ENCODE data around the gene B4GALT2.

Gene B4GALT2

DNA sequence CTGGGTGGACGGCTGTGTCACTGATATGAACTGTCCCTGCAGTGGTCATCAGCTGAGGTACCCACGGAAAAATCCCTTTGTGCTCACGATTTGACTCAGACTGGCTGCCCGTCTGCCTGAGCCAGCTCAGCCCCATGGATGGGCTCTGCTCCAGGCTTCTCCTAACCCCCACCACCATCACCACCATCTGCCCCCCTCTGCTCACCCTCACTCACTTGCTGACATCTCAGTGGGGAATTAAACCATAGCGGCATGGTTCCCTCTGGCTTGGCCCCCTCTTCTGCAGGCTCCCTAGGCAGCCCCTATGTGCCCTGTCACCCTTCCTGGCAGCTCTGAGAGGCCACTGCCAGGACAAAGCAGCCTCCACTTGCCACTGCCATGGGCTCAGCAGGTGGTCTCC is 34.9 kb downstream of the B4GALT2 start:
- DNase-seq: no peak

DNA sequence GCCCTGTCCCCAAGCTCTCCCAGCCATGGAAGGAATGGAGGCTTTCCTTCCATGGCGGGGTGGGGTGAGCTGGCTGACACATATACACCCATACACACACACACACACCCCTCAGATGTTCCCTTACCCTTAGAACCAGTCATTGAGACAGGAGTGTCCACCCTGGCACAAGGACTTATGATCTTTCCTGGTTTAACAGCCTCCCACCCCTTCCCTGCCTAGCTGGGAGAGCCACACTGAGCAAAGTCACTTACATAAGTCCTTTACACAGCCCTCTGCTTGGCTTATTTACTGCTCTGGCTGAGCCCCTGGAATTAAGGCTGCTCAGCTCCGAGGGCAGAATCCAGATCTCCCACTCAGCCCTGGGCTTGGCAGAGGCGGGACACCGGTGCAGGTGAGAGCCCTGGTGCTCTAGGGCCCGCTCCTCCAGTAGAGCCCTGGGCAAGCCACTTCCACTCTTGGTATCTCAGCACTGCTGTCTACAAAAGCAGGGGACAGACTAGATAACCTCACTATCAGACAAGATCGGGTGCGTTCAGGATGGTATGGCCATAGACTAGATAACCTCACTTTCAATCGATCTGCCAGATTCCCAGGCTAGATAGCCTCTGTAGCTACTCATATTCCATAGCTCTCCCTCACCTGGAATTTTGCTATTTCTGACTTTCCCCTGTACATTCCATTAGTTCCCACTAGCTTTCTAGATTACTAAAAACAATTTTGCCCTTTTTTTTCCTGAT is 35.5 kb downstream of the B4GALT2 start:
- DNase-seq: no peak

DNA sequence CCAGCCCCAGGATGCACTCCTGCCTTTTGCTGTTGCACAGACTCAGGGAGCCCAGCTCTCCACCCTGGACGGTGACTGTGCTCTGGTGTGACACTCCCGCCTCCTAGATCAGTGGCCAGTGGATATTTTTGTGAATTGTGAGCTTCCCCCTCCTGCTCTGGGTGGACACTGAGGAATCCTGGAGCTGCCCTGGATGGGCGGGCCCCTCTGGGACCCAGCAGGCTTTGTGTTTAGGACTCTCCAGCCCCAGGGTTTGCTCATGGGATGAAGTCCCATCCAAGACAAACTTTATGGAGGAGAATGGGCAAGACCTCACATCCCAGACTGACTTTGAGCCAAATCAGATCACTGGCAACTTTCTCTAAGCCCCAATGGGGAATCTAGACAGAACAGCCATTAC is 36.2 kb downstream of the B4GALT2 start:
- no peak for DNase-seq

DNA sequence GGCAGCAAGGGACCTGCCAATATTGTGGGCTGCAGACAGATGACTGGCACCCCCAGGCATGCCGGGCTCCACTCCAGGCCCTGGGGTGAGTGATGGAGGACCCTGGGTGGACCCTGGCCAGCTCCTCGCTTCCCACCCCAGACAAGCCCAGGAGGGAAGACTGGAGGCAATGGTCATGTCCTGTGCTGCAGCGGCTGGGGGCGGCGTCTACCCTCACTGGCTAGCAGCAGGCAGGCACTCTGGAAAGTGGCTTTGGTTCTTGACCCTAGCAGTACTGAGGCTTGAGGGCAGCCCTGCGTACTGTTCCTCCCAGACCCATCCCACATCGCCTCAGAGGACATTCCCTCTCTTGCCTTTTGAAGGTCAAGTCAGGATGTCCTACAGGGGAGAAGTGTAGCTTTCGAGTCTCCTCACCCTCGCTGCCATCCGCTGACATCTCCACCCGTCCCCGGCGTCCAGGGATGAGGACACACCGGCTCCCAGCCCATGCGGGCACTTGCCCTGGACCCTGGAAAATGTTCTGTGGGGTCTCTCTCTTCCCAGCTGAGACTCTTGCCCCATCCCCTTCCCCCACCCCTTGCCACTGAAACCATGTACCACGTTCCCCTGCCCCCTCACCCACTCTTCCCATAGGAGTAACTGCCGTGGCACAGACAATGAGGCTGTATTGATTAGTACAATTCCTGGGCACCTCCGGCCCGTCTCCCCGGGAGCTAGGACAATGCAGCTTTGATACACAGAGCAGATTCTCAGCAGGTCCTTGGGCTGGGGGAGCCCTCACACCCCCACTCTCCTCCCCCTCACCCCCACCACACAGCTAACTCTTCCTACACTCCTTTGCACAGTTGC is 37.3 kb downstream of the B4GALT2 start:
- DNase-seq: no peak

DNA sequence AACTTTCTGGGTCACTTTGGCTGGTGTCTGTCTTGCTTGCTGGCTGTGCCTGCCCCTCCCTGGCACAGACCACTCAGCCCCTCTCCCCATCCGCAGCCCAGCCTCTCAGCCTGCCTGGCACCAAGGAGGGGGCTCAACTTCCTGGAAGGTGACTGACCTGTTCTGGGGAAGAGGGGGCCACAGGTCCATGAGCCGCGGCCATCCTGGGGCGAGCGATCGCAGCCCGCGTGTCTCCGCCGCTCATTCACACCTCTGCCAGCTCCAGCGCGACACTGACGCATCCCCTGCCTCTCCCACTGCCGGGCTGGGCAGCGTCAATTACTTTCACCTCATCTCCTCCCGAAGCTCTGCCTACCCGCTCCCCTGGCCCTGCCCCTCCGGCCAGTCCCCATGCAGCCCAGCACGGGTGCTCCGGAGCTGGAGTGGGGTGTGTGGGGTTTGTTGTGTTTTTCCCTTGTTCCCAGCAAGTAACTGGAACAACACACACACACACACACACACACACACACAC is 37.9 kb downstream of the B4GALT2 start:
- no peak for DNase-seq

DNA sequence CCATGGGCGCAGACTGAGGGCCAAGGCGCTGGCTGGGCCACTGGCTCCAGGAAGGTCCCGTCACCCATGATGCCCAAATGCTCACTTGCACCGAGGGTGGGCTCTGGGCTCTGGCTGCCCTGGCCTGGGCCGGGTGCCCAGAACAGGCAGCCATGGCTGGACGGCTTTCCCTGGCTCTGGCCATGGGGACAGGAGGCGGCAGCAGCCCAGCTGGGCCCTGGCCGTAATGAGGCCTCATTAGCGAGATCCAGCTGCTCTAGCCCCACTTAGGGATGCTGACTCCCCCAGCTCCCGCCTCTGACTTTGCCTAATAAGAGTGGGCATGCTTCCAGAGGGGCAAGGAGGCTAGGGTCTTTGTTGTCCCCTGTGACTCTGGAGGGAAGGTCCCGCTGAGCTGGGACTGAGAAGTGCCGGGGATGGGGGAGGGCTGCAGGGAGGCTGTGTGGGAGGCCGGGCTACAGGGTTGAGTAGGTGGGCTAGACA is 40.5 kb downstream of the B4GALT2 start:
- DNase-seq: no peak

DNA sequence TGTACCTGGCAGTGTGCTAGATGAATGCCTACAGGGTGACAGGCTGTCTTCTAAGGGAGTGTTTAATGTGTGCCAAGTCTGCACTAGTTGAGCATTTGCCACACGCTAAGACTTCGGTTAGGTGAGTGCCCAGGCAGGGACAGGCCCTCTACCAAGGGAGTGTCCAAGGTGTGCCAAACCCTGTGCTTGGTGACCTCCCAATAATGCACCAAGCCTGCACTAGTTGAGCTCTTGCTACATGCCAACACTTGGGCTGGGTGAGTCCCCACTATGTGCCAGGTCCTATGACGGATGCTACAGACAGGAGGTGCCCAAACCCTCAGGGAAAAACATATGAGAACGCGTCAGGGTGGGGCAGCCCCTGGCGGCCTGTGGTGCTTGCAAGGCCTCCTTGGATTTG is 41.5 kb downstream of the B4GALT2 start:
- DNase-seq: no peak

DNA sequence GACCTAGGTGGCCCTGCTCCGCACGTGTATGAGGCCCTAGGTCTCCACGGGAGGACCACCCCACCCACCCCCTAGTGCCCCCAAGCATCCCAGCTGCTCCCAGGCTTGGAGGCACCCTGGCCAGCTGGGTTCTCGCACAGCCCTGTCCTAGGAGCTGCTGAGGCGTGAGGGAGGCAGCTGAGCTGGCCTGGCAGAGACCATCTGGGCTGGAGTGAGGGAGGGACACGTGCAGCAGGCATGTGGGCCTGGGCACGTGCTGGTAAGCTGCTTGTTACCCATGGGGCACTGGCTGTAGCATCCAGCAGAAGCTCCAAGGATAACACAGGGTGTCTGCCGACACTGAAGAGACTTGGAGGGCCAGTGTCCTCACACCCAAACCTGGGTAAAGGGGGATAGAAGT is 42.1 kb downstream of the B4GALT2 start:
- no peak for DNase-seq

DNA sequence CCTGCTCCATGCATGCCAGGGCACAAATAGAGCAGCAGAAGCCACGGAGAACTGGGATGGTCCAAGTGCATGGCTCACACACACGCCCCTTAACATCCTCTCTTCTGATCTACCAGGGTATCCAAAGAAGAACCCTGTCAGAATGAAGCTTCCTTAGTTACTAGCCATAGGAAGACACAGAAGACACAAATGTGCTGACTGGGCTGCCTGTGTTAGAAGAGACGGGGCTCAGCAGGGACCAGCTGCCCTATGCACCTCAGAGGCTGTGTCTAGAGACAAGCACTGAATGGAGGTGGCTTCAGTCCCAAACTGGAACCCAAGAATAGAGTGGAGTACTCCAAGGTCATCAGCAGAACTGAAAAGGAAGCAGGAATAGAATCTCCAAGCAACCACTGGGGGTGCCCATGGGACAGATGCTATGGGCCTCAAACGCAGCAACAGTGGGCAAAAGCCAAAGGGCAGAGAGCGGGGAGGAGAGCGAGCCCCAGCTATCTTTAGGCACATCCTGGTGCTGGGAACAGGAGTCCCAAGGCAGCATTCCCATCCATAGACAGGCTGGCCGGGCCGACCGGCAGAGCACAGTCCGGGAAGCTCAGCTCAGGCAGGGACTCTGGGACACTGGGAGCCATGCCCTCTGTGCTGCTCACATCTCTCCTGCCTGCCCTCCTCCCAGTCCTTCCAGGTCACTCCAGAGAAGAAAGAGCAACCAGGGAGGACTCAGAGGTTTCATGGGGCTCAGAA is 42.7 kb downstream of the B4GALT2 start:
- no peak for DNase-seq

DNA sequence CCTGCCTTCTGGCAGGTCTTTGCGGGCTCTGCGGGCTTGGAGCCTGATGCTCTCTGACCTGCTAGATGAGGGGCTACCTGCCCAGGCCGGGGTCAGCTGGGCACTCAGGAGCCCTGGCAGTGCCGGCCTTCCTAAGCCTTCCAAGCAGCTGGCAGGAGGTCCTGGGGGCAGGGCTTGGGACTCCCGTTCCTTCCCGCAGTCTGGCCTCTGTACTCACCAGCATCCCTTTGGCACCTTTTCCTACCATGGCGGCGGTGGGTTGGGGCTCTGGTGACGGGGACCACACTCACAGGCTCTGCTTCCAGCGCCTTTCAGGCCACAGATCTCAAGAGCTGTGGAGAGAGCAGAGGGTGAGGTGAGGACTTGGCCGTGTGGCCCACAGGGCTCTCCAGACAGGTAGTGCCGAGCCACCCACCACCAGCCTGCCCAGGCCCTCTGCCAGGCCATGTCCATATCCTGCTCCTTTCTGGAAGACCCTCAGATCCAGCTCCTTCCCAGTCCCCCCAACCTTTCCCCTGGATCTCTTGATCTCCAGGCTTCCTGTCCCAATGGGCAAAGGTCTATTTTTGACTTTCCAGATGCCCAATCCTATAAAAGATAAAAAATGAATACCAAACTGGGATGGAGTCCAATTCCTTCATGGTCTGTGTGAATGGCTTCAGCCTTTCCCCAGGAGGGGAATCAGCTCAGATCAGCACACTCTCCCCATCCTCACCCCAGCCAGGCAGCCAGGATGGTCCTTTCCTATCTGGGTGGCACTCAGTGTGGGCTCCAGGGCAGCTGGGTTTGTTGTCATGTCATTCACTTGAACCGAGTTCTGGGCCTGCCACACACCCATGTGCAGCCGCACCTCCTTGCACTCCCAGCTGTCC is 45.3 kb downstream of the B4GALT2 start:
- no peak for DNase-seq

DNA sequence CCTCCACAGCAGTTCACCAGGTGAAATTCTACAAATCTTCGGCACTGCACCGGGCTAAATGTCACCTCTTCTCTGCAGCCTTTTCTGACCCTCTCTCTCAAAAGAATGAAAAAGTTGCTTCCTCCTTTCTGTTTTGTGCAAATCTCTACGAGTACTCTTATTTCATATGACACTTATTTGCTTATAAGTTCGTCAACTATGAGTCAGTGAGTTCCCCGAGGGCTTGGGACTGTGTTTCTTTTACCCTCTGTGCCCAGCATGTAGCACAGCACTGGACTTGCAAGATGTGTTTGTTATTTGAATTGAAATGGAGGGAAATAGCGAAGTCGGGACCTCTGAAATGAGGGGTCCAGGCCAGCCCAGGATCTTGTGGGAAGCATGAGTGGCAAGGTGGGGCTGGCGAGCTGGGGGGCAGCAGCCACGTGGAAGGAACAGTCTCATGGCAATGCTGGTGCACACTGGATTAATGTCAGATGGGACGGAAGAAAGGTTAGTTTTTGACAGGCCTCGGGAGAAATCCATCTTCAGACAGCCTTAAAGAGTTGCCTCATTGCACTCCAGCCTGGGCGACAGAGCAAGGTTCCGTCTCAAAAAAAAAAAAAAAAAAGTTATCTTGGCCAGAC is 46.0 kb downstream of the B4GALT2 start:
- no peak for DNase-seq

DNA sequence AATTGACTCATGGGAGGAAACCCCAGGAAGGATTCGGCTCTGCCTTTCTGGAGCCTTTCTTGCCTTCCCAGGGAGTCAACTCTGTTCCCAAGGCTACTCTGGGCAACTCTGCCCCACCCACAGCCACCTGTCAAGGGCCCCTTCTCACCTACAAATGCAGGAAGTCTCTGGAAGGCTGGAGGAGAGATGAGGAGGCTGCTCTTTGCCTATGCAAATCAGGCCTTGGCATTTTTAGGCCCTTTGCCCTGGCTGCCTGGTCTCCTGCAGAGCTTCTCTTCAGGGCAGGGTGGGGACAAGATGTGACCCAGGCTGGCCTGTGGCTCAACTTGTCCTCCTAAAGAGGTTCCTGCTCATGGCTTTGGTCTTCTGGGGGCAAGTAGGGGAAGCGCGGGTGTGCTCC is 46.8 kb downstream of the B4GALT2 start:
- DNase-seq: no peak

DNA sequence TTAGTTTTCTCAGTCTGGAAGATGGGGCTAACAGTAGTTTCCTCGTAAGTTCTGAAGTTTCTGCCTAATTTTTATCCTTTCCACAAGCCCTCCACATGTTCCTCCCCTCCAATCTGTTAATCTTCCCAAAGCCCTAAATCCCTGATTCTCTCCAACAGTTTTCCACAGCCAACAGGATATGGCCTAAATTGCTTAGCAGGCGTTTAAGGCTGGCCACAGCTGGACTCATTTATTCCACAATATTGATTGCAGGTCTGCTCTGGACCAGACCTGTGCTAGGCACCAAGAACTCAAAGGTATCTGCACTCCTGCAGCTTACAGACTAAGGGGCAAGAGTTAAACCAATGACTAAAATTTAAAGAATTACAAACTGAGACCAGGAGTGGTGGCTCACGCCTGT is 48.3 kb downstream of the B4GALT2 start:
- no peak for DNase-seq

DNA sequence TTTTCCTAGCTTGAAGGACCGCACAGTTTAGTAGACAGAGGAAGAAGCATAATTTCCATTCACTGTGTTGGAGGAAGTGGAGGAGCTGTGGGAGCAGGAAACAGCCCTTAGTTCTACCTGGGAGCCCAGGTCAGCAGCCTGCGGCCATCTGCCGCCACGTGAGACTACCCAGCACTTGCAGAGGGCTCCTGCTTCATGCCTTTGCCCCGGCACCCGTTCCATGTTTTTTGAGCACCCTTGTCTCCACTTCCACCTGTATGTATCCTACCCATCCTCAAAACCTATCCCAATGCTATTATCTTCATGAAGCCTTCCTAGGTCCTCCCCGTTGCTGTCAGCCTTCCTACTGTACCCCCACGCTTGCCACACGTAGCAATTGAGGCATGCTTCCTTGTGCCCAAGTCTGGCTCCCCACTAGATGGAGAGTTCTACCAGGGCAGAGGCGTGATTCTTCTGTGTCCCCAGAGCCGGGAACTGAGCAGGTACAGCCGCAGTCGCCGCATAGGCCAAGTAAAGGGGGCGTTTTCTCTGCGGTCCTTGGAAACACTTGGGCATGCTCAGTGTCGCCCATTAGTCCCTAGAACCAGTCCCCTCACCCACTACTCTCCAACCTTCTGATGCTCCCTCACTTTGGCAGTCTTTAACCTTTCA is 50.4 kb downstream of the B4GALT2 start:
- no peak for DNase-seq

DNA sequence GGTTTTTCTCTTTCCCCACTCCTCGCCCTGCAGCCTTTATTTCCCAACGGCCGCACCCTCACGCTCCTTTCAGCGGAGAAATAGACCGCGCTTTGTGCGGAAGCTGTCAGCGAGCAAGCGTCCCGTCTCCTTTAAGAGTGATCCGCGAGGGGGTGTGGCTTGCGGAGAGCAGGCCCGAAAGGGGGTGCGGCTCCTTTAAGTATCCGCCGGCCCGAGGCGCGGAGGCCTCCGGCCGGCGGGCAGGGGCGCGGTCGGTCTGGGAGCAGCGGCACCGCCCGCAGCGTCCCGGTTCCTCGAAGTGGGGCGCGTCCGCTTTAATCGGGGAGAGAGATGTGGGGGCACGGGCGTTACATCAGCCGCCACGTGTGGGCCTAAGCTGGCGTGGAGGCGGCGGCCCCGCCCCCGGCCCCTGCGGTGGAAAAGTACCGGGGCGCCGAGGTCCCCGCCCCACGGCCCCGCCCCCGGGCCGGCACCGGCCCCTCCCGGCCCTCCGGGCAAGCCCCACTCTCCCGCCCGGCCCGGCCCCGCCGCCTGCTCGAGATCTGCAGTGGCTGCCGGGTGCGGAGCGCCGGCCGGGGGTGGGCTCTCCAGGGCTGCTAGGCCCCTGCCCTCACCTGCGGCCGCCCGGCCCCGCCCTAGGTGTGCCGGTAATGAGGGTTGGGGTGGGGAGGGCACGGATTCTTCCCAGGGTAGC is 51.0 kb downstream of the B4GALT2 start:
- DNase-seq: no peak

DNA sequence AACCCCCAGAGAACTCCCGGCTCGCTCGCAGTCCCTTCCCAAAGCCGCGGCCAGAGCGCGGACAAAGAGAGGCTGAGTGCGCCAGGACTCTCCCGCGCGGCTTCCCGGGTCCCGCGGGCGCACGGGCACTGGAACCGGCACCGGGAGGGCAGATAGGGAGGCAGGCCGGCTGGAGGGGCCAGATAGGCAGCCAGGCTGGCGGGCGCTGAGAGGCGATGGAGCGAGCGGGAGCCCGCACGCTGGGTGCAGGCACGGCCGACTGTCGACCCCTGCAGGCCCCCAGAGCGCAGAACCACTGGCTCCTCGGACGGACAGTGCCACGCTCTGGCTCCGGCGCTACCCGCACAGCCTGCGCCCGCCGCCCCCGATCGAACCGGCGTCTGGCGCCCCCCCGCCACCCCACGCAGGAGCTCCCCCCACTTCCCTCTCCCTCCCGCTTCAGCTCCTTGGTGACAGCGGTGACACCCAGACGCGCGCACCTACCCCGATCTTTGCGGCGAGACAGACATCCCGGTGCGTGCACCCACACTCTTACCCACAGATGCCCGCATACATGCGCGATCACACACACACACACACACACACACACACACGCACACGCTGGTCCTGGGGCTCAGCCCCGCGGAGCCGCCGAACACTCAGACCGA is 51.7 kb downstream of the B4GALT2 start:
- no peak for DNase-seq

DNA sequence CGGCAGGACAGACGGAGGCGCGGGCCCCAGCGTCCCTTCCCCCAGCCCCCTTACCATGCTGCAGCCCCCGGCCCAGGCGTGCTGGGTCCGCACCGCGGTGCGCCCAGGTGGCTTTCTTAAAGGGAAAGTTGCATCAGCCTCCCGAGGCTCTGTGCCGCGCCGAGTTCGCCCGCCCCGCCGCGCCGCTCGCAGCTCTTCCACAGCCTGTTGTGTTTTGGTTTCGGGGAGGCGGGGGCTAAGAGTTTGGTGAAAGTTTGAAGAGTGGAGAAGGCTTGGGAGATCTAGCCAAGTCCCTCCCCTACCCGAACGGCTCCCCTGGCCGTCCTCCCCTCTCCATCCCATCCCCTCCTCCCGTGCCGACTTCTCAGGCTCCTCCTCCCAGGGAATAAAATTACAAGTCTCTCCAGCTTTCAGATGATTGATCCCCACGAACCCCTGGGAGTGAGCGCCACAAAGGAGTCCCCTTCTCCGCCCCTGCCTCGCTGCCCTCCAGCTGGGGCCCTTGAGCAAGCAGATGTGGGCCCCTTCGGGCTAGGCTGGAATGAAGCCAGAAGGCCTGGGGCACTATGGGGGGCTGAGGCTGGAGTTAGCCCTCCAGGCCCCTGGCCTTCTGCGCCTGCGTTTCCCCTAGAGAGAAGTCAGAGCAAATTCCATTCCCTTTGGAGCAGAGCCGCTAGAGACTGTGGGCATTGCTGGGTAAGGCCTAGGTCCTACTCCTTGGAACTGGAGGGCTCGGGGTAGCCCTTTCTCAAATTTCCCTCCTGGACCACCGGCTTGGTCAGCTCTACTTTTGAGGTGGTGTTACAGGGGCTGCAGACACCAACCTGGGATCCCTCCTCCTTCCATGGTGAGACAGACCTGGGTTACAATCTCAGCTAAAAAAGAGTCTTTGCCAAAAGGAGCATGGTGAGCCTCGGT is 52.5 kb downstream of the B4GALT2 start, which contains the start of gene SLC6A9:
TSS of gene SLC6A9 (minus strand) at position 211 of the 918 bp plus-strand sequence. CDS start 7,185 bp downstream, outside the sequence.
- DNase-seq: no peak

DNA sequence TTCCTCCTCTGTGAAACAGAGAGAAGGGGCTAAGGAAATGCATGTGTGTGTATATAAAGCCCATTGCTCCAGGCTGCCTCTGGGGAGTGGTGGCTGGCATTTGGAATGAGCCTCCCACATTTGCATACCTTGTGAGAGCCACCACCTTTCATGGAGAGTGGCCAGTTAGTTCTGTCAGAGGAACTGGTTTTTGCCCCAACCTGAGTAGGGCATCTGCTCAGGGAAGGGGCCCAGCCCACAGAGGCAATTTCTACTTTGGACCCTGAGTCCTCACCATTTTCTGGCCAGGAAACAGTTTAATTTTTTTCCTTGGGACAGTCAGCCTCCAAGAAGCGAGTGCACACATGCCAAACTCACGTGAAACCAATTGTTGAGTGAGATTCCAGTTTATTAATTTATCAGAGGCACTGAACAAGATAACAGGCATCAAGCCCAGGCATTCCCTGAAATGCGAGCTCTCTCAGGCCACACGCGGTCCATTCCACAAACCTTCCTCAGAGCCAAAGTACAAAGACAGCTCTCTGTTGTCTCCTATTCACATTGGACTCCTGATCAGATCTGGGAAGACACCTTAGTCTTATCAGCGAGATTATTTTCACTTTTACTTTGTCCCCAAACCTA is 53.3 kb downstream of the B4GALT2 start:
- DNase-seq: no peak

All from cortex of kidney (tissue), 1 donor.